ENCODE data around the gene EXD3.

The EXD3 gene

GRCh38 chr9:137432687-137433348 is 9.9 kb upstream of the EXD3 start:
- DNase-seq (ENCODE audit: low spot score) = no peak

- no peak for DNase-seq (ENCODE audit: low spot score)
These were observed 8.5 kb upstream of the EXD3 start for GRCh38 chr9:137431416-137431931.

- no peak for DNase-seq (ENCODE audit: low spot score)
These were observed 7.9 kb upstream of the EXD3 start for GRCh38 chr9:137430723-137431415.

GRCh38 chr9:137429974-137430722 is 7.2 kb upstream of the EXD3 start:
- no peak for DNase-seq (ENCODE audit: low spot score)

GRCh38 chr9:137429546-137429890 is 6.6 kb upstream of the EXD3 start:
- DNase-seq (ENCODE audit: low spot score) = no peak

- no peak for DNase-seq (ENCODE audit: low spot score)
These were observed 6.0 kb upstream of the EXD3 start for GRCh38 chr9:137428841-137429545.

GRCh38 chr9:137428311-137428630 is 5.3 kb upstream of the EXD3 start:
- DNase-seq (ENCODE audit: low spot score) = no peak

- no peak for DNase-seq (ENCODE audit: low spot score)
These were observed 4.7 kb upstream of the EXD3 start for GRCh38 chr9:137427454-137428310.

GRCh38 chr9:137426018-137426681 is 3.2 kb upstream of the EXD3 start:
- DNase-seq (ENCODE audit: low spot score) = no peak

GRCh38 chr9:137423514-137424291 is 741 bp upstream of the EXD3 start:
- DNase-seq (ENCODE audit: low spot score) = peak; percentile 20

- no peak for DNase-seq (ENCODE audit: low spot score)
These were observed 941 bp downstream of the EXD3 start for GRCh38 chr9:137421838-137422603.

- no peak for DNase-seq (ENCODE audit: low spot score)
These were observed 5.6 kb downstream of the EXD3 start for GRCh38 chr9:137417161-137418021.

GRCh38 chr9:137416563-137417151 is 6.3 kb downstream of the EXD3 start:
- DNase-seq (ENCODE audit: low spot score) = no peak

GRCh38 chr9:137416006-137416562 is 6.9 kb downstream of the EXD3 start:
- DNase-seq (ENCODE audit: low spot score) = no peak

GRCh38 chr9:137415451-137415850 is 7.5 kb downstream of the EXD3 start:
- DNase-seq (ENCODE audit: low spot score) = no peak

- DNase-seq (ENCODE audit: low spot score) = no peak
These were observed 10.5 kb downstream of the EXD3 start for GRCh38 chr9:137412431-137412830.

GRCh38 chr9:137411645-137412380 is 11.1 kb downstream of the EXD3 start:
- peak; percentile 78 for DNase-seq (ENCODE audit: low spot score)

All from AG08395 (cell line).